Ascending aorta (tissue), 2 donors: ENCODE measurements around the gene CDC14A. TPM values are rescaled to one million over a fixed set of nuclear protein-coding genes. Genes with fewer than 3 reads are reported as not detected.

Experiments
- DNase-seq, 2 donors: peaks; one replicate each; pipeline ENCODE4 v3.0.0-alpha.2; 2019; ENCODE audit warnings: low spot score in 2 of 2
- H3K27ac ChIP-seq, 2 donors: fragments of 200-600 bp; sonication (generic); one replicate each; pipeline ENCODE4 v1.5.1; 2016 to 2017; ENCODE audit warnings: mild to moderate bottlenecking in 1 of 2
- H3K27me3 ChIP-seq: fragments of 200-600 bp; sonication (generic); one replicate; pipeline ENCODE4 v1.5.1; 2017
- H3K36me3 ChIP-seq, 2 donors: fragments of 200-600 bp; sonication (generic); one replicate each; pipeline ENCODE4 v1.5.1; 2016
- H3K4me1 ChIP-seq, 2 donors: fragments of 200-600 bp; sonication (generic); one replicate each; pipeline ENCODE4 v1.5.1; 2016 to 2017; ENCODE audit warnings: mild to moderate bottlenecking in 1 of 2
- H3K4me3 ChIP-seq, 2 donors: fragments of 200-600 bp; sonication (generic); one replicate each; pipeline ENCODE4 v1.5.1; 2016 to 2017; ENCODE audit warnings: mild to moderate bottlenecking in 1 of 2
- H3K9me3 ChIP-seq, 2 donors: fragments of 200-600 bp; sonication (generic); one replicate each; pipeline ENCODE4 v1.5.1; 2016
- CTCF ChIP-seq, 3 experiments: fragments of 200-600 bp in 2 of 3; fragments of 450-650 bp in 1 of 3; sonication (generic) in 2 of 3; IDR thresholded peaks; one replicate each; pipeline ENCODE4 v1.5.1; 2016 to 2019; ENCODE audit warnings: antibody characterized with exemption in 3 of 3, mild to moderate bottlenecking in 1 of 3, moderate library complexity in 1 of 3
- intact Hi-C: fragments of 100-400 bp; cut with DNase I; formaldehyde crosslinking; loops from one replicate; pipeline ENCODE4 v1.15.1; 2023
- total RNA-seq: library from RNA; depleted of rRNA; stranded (reverse); fragments of >200 nt; gene quantifications from one replicate; pipeline ENCODE4 v1.1.0, GENCODE V29; 2016

Gene CDC14A
- total RNA-seq, 1 donor from 2014 or later, result 2.0 TPM

- no peaks in the 10 kb centered on the region for H3K4me1 ChIP-seq
Observed at GRCh38 chr1:100360790-100361510, 8.6 kb downstream of the CDC14A start.

DNA sequence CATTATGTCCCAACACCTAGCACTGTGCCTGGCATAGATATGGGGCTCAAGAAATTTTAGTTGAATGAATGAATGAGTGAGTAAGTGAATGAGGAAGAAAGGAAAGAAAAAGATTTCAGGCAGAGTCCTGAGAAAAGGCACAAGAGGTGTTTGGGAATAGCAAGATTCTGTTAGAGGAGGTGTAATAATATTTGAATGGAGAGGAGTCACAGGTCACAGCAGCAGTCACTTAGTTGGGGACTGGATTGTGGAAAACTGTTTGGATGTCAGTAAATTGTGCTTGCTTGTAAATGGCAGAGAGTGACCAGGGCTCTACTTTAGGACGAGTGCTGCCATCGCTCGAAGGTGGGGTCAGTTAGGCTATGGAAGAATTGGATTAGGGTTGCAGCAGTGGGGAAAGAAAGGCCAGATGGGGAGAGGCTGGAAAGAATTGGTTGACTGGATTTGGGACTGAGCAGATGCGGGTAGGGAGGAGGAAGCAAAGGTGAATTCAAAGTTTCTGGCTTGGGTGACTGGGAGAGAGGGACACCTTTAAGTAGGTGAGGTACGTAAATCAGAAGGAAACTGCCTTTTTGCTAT lies 9.3 kb downstream of the CDC14A start:
- H3K9me3 ChIP-seq, result no peaks in the 10 kb centered on the region

More at GRCh38 chr1:100360790-100361510, 8.6 kb downstream of the CDC14A start:
- DNase-seq, result no peak
- TF ChIP-seq CTCF (IDR thresholded peaks at IDR 0.05), result no peak
- no peaks in the 10 kb centered on the region for H3K9me3 ChIP-seq
- no peak overlapping the region for H3K27ac ChIP-seq
- no peaks in the 10 kb centered on the region for H3K27me3 ChIP-seq
- no peak overlapping the region for H3K4me3 ChIP-seq
- intact Hi-C loops, result no loop called here
- H3K36me3 ChIP-seq, result no peaks in the 10 kb centered on the region

DNA sequence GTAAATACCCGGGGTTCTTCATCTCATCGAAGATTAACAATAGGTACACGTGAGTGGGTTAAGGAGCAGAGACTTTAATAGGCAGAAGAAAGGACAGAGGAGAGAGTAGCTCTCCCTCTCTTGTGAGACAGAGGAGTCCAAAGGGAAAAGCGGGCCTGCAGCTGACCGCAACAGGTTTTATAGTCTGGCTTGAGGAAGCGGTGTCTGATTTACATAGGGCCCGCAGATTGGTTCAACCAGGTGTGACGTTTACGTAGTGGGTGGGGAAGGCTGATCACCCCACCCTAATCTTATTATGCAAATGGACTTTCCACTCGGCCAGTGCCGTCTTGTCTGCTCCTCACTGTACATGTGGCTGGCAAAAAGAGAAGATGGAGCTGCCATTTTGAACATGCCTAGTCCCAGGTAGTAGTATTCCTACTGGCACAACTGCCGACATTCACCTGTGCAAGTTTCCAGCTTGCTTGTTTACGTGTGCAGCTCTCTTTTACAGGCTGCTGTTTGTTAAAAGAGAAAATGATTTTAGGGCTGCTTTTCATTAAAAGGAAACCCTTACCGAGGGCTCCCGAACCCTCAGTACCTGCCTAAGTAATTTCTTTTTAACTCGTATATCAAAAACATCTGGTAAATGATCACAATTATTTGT lies 10.6 kb downstream of the CDC14A start:
- Histone ChIP-seq H3K36me3 (no peaks in the 10 kb centered on the region), H3K27me3 (no peaks in the 10 kb centered on the region), H3K27ac (no peak overlapping the region), H3K4me1 (no peaks in the 10 kb centered on the region), H3K4me3 (no peak overlapping the region), H3K9me3 (no peaks in the 10 kb centered on the region)
- no peak for TF ChIP-seq CTCF (IDR thresholded peaks at IDR 0.05)
- no peak for DNase-seq
- intact Hi-C loops, result no loop called here

More for the DNA sequence above, 9.3 kb downstream of the CDC14A start:
- Histone ChIP-seq H3K27me3 (no peaks in the 10 kb centered on the region), H3K27ac (no peak overlapping the region), H3K36me3 (no peaks in the 10 kb centered on the region), H3K4me3 (no peak overlapping the region), H3K4me1 (no peaks in the 10 kb centered on the region)
- no peak for TF ChIP-seq CTCF (IDR thresholded peaks at IDR 0.05)
- DNase-seq, result no peak
- intact Hi-C loops, result no loop called here

DNA sequence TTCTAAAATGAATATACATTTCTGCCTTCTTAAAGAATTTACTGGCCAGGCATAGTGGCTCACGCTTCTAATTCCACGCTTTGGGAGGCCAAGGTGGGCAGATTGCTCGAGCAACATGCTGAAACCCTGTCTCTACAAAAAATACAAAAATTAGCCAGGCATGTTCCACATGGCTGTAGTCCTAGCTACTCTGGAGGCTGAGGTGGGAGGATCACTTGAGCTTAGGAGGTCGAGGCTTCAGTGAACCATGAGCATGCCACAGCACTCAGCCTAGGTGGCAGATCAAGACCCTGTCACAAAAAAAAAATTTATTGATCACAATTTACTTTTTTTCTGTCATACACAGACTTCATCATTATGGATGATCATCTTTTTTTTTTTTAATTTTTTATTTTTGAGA lies 11.5 kb downstream of the CDC14A start:
- no peaks in the 10 kb centered on the region for H3K27me3 ChIP-seq
- no peaks in the 10 kb centered on the region for H3K36me3 ChIP-seq
- H3K4me1 ChIP-seq, result no peaks in the 10 kb centered on the region
- DNase-seq, result no peak
- intact Hi-C loops, result no loop called here
- no peak for TF ChIP-seq CTCF (IDR thresholded peaks at IDR 0.05)
- no peak overlapping the region for H3K4me3 ChIP-seq
- no peak overlapping the region for H3K27ac ChIP-seq
- no peaks in the 10 kb centered on the region for H3K9me3 ChIP-seq

- no peak overlapping the region for H3K27ac ChIP-seq
- no peak for TF ChIP-seq CTCF (IDR thresholded peaks at IDR 0.05)
Observed at GRCh38 chr1:100364697-100365096, 12.4 kb downstream of the CDC14A start.

More at GRCh38 chr1:100364697-100365096, 12.4 kb downstream of the CDC14A start:
- no peak for DNase-seq
- Histone ChIP-seq H3K4me3 (no peak overlapping the region), H3K27me3 (no peaks in the 10 kb centered on the region), H3K9me3 (no peaks in the 10 kb centered on the region), H3K36me3 (no peaks in the 10 kb centered on the region), H3K4me1 (no peaks in the 10 kb centered on the region)
- intact Hi-C loops, result no loop called here
